Parathyroid adenoma (tissue), 2 donors: ENCODE measurements around the gene ANKRD36C.
"Not testable (repeated sequence)": the region's sequence is repeated elsewhere in the genome, so short reads cannot be mapped to it uniquely, and the experiment has no call there.

Experiments used
- H2AFZ ChIP-seq: fragments of 300-600 bp; sonication (generic); one replicate; pipeline ENCODE4 v1.7.0; 2017; ENCODE audit warnings: antibody characterized with exemption, mild to moderate bottlenecking
- H3K27ac ChIP-seq: fragments of 300-600 bp; sonication (generic); one replicate; pipeline ENCODE4 v1.7.0; 2017
- H3K27me3 ChIP-seq: fragments of 300-600 bp; sonication (generic); one replicate; pipeline ENCODE4 v1.7.0; 2017; ENCODE audit warnings: low read length; ENCODE audit not compliant: control insufficient read depth, insufficient read depth
- H3K36me3 ChIP-seq: fragments of 300-600 bp; sonication (generic); one replicate; pipeline ENCODE4 v1.7.0; 2017; ENCODE audit warnings: low read length; ENCODE audit not compliant: control insufficient read depth, insufficient read depth
- H3K4me1 ChIP-seq: fragments of 300-600 bp; sonication (generic); one replicate; pipeline ENCODE4 v1.7.0; 2017; ENCODE audit warnings: control low read depth
- H3K4me2 ChIP-seq: fragments of 300-600 bp; sonication (generic); one replicate; pipeline ENCODE4 v1.7.0; 2017; ENCODE audit warnings: low read length
- H3K4me3 ChIP-seq: fragments of 300-600 bp; sonication (generic); one replicate; pipeline ENCODE4 v1.7.0; 2017; ENCODE audit warnings: low read depth, low read length
- H3K79me2 ChIP-seq: fragments of 300-600 bp; sonication (generic); one replicate; pipeline ENCODE4 v1.7.0; 2017; ENCODE audit warnings: control low read depth
- H3K9ac ChIP-seq: fragments of 300-600 bp; sonication (generic); one replicate; pipeline ENCODE4 v1.7.0; 2017; ENCODE audit warnings: mild to moderate bottlenecking
- H3K9me3 ChIP-seq: fragments of 300-600 bp; sonication (generic); one replicate; pipeline ENCODE4 v1.7.0; 2017; ENCODE audit warnings: low read length; ENCODE audit not compliant: control insufficient read depth
- CTCF ChIP-seq: fragments of 300-600 bp; sonication (generic); IDR thresholded peaks from one replicate; pipeline ENCODE4 v1.7.0; 2017; ENCODE audit warnings: antibody characterized with exemption, mild to moderate bottlenecking
- donor health status: primary hyperparathyroidism.

The ANKRD36C gene

GRCh38 chr2:96012086-96012791 lies 20.6 kb upstream of the ANKRD36C start:
- H3K9ac ChIP-seq, H3K27ac ChIP-seq, H2AFZ ChIP-seq: not testable (repeated sequence)

DNA sequence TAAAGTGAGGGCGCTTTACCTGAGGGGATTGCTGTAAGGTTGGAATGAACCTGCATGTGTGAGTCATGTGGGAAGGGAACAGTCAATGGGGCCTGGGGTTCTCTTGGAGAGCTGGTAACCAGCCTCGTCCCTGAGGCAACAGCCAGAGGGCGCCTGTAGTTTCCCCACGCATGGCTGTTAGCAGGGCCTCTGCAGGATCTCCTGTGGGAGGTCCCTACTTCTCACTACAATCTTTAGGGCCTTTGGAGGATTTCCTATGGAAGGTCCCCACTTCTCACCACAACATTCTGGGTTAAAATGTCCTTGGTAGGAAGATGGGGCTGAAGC lies 19.5 kb upstream of the ANKRD36C start:
- peak overlapping the region; percentile 38 for H2AFZ ChIP-seq
- not testable (repeated sequence) for H3K4me3 ChIP-seq, H3K27ac ChIP-seq, H3K79me2 ChIP-seq, H3K4me2 ChIP-seq, H3K9me3 ChIP-seq, H3K27me3 ChIP-seq, H3K9ac ChIP-seq, H3K4me1 ChIP-seq, H3K36me3 ChIP-seq

More at GRCh38 chr2:96012086-96012791, 20.6 kb upstream of the ANKRD36C start:
- H3K4me2 ChIP-seq, H3K27me3 ChIP-seq, H3K4me1 ChIP-seq, H3K9me3 ChIP-seq, H3K36me3 ChIP-seq, H3K79me2 ChIP-seq, H3K4me3 ChIP-seq: not testable (repeated sequence)

DNA sequence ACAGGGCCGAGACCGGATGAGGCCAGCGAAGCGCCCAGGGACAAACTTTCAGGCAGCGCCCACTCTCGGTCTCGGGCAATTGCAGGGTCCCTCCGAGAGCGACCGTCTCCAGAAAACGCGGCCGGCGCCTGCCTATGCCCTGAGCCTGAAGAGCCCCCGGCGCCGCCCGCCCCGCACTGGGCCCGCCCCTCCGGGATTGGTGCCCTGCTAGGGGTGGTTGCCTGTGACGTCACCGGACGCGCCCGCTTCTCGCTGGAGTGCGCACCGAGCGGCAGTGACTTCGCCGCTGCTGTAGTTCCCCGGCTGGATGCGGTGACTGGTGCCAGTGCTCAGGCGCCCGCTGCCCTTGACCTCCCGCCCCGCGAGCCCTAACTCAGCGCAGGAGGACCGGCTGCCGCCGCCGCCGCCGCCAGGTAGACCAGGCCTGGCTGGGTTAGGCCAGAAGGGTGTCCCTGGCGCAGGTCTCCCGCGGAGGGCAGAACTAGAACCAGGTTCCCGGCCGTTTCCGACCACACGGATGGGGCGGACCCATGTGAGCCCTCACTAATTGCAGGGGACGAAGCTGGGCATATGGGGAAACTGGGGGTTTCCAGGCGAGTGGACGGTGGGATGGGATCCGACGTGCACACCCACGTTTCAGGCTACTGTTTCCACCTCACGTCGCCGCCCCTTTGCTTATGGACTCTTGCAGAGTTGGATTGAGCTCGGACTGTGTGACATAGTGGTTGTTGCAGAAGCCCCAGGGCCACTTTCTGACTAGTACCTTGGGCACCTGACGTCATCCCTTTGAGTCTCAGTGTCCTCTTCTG lies 18.9 kb upstream of the ANKRD36C start:
- not testable (repeated sequence) for H3K9me3 ChIP-seq, H3K4me1 ChIP-seq, H3K9ac ChIP-seq, H3K79me2 ChIP-seq, H3K36me3 ChIP-seq, H3K27me3 ChIP-seq
- H2AFZ ChIP-seq = peak overlapping the region; percentile 97
- H3K4me2 ChIP-seq = peak overlapping the region; percentile 62
- H3K27ac ChIP-seq = peak overlapping the region; percentile 45
- peak overlapping the region; percentile 52 for H3K4me3 ChIP-seq

- not testable (repeated sequence) for H3K9ac ChIP-seq, H3K36me3 ChIP-seq, H3K27me3 ChIP-seq, H3K4me1 ChIP-seq, H3K9me3 ChIP-seq, H3K79me2 ChIP-seq
- H3K4me3 ChIP-seq = peak overlapping the region; percentile 52
- H3K4me2 ChIP-seq = peak overlapping the region; percentile 62
- peak overlapping the region; percentile 97 for H2AFZ ChIP-seq
- H3K27ac ChIP-seq = peak overlapping the region; percentile 45
These were observed 18.2 kb upstream of the ANKRD36C start for GRCh38 chr2:96009833-96010232.

DNA sequence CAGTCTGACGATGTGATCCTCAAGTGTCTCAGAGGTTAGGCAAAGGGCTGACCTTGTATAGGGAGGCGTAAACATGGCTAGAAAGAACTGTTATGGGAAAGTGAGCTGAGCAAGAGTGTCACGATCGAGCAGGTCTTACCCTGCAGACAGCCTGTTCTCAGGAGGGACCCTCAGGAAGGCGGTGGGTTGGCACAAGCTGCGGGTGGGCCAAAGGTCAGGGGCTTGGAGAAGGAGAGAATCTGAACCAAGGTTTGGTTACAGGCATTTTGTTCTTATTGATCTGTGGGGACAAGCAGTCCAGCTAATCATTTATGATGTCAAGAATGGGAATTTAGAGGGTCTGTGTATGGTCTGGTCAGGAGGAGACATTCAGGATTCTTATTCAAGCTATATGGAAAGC lies 16.4 kb upstream of the ANKRD36C start:
- not testable (repeated sequence) for H3K36me3 ChIP-seq, H3K4me2 ChIP-seq

DNA sequence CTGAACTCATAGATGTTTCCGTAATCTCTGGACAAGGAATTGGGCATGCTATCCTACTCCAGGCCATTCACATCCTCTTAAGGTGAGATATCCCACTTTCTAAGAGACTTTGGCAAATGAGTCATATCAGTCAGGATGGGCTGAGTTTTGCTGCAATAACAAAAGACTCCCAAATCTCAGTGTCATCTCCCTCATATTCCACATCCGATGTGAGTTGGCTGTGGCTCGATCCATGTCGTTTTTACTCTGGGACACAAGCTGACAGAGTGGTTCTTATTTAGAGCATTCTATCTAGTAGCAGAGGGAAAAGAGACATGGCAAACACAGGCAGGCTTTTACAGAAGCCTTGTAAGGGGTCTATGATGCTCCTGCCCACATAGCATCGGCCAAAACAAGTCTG lies 14.6 kb upstream of the ANKRD36C start:
- H3K27ac ChIP-seq, H3K27me3 ChIP-seq, H3K4me1 ChIP-seq, H3K4me3 ChIP-seq, H3K36me3 ChIP-seq, H3K4me2 ChIP-seq, H3K79me2 ChIP-seq, H2AFZ ChIP-seq, H3K9ac ChIP-seq, H3K9me3 ChIP-seq: not testable (repeated sequence)

More for the DNA sequence above, 16.4 kb upstream of the ANKRD36C start:
- H3K27me3 ChIP-seq, H3K4me1 ChIP-seq, H3K4me3 ChIP-seq, H3K79me2 ChIP-seq, H3K27ac ChIP-seq, H3K9me3 ChIP-seq, H2AFZ ChIP-seq, H3K9ac ChIP-seq: not testable (repeated sequence)

DNA sequence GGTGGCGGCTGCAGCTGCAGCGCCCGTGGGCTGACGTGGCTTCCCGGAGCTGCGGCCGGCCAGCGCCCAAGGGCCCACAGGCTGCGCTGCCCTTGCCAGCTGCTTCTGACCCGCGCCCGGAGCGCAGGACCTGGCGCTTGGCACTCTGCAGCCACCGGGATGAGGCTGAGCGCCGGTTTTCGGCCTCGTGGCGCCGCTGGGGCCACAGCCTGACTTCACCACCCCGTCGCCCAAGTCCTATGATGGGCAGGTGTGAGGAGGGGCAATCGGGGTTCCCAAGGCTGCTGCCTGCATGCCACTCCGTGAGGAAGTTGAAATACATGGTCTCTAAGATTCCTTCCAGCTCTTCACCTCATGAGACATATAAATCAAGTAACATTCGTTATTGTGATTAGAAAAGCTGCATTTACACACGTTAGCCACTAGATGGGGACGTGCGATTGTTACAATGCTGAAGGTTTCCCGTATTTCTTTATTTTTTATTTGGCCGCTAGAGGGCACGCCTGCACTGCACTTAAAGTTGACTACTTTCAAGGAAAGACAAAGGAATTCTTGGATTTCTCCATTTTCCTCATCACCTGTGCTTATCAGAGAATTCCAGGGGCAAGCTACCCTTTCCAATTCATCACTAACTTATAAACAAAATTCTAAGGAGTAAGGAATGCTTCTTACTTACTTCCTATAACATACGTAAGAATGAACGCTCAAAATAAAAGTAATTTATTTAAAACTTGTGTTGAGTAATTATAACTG lies 1.1 kb upstream of the ANKRD36C start:
- H3K27ac ChIP-seq = peak overlapping the region; percentile 72
- H3K79me2 ChIP-seq, H3K4me1 ChIP-seq, H3K9ac ChIP-seq, H3K9me3 ChIP-seq, H3K36me3 ChIP-seq, H3K27me3 ChIP-seq: not testable (repeated sequence)
- H2AFZ ChIP-seq = peak overlapping the region; percentile 87
- peak overlapping the region; percentile 68 for H3K4me3 ChIP-seq
- peak; percentile 92 for TF ChIP-seq CTCF
- H3K4me2 ChIP-seq = peak overlapping the region; percentile 91

DNA sequence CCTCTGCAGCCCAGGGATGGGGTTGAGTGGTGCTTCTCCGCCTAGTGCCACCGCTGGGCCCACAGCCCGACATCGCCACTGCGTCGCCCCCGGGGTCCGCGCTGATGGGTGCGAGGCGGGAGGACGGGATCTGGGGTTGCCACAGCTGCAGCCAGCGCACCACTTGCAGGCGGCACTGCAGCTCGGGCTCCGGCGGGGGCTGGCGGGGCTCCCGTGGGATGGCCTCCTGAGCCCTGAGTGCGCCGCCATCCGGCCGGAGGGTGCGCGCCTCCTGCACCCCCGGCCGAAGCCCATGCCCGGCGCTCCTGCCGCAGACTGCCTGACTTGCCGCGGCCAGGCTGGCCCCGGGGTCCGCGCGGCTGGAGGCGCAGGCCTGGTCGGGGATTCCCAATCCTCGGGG lies 478 bp upstream of the ANKRD36C start:
- H2AFZ ChIP-seq = peak overlapping the region; percentile 87
- H3K4me2 ChIP-seq = peak overlapping the region; percentile 91
- not testable (repeated sequence) for H3K79me2 ChIP-seq, H3K9me3 ChIP-seq, H3K27me3 ChIP-seq, H3K9ac ChIP-seq, H3K4me1 ChIP-seq, H3K36me3 ChIP-seq
- H3K27ac ChIP-seq = peak overlapping the region; percentile 72
- H3K4me3 ChIP-seq = peak overlapping the region; percentile 68

- not testable (repeated sequence) for H3K79me2 ChIP-seq, H3K27ac ChIP-seq, H3K4me2 ChIP-seq, H3K9ac ChIP-seq, H3K4me3 ChIP-seq, H3K27me3 ChIP-seq, H3K9me3 ChIP-seq, H2AFZ ChIP-seq, H3K36me3 ChIP-seq, H3K4me1 ChIP-seq
These were observed 740 bp downstream of the ANKRD36C start for GRCh38 chr2:95990884-95991283.

- H3K36me3 ChIP-seq, H2AFZ ChIP-seq, H3K4me3 ChIP-seq, H3K9me3 ChIP-seq, H3K27me3 ChIP-seq, H3K4me2 ChIP-seq, H3K9ac ChIP-seq, H3K79me2 ChIP-seq, H3K27ac ChIP-seq, H3K4me1 ChIP-seq: not testable (repeated sequence)
These were observed 40.0 kb downstream of the ANKRD36C start for GRCh38 chr2:95951662-95952061.
